Stimulated activated CD4-positive, alpha-beta T cell treated with anti-CD3 and anti-CD28 coated beads, TNF-alpha, amount 100 ng/mL, for 24 hours (primary cell): ENCODE measurements around the gene TULP1.
"Not testable (repeated sequence)": the region's sequence is repeated elsewhere in the genome, so short reads cannot be mapped to it uniquely, and the experiment has no call there.

Source experiments
- DNase-seq, 3 experiments: peaks; one replicate each; pipeline ENCODE4 v3.0.0-alpha.2; 2020; ENCODE audit warnings: low read depth in 3 of 3

TULP1 gene

GRCh38 chr6:35521235-35521634, 8.5 kb upstream of the TULP1 start:
- no peak for DNase-seq

- DNase-seq: no peak
Measured at GRCh38 chr6:35519313-35520015, 6.8 kb upstream of the TULP1 start.

- DNase-seq: no peak
Measured at GRCh38 chr6:35518566-35519312, 6.0 kb upstream of the TULP1 start.

- DNase-seq: not testable (repeated sequence)
Measured at GRCh38 chr6:35517978-35518377, 5.3 kb upstream of the TULP1 start.

- no peak for DNase-seq
Measured at GRCh38 chr6:35516712-35517111, 4.0 kb upstream of the TULP1 start.

GRCh38 chr6:35515939-35516338, 3.2 kb upstream of the TULP1 start:
- not testable (repeated sequence) for DNase-seq

GRCh38 chr6:35514587-35514986, 1.9 kb upstream of the TULP1 start:
- no peak for DNase-seq

GRCh38 chr6:35512006-35512405, 690 bp downstream of the TULP1 start:
- no peak for DNase-seq

GRCh38 chr6:35511562-35511941, 1.1 kb downstream of the TULP1 start:
- no peak for DNase-seq

- DNase-seq: no peak
Measured at GRCh38 chr6:35510916-35511561, 1.7 kb downstream of the TULP1 start.

GRCh38 chr6:35508542-35508941, 4.2 kb downstream of the TULP1 start:
- DNase-seq: no peak

- no peak for DNase-seq
Measured at GRCh38 chr6:35508027-35508426, 4.7 kb downstream of the TULP1 start.

GRCh38 chr6:35507221-35507620, 5.5 kb downstream of the TULP1 start:
- DNase-seq: no peak

GRCh38 chr6:35506536-35506935, 6.2 kb downstream of the TULP1 start:
- DNase-seq: no peak

GRCh38 chr6:35505999-35506412, 6.7 kb downstream of the TULP1 start:
- DNase-seq: no peak

- no peak for DNase-seq
Measured at GRCh38 chr6:35503534-35503933, 9.2 kb downstream of the TULP1 start.

GRCh38 chr6:35501784-35502183, 10.9 kb downstream of the TULP1 start:
- DNase-seq: no peak

- no peak for DNase-seq
Measured at GRCh38 chr6:35500782-35501181, 11.9 kb downstream of the TULP1 start.

GRCh38 chr6:35499372-35499771, 13.3 kb downstream of the TULP1 start:
- DNase-seq: no peak

GRCh38 chr6:35498422-35499067, 14.2 kb downstream of the TULP1 start:
- DNase-seq: no peak

- peak in 1 of 3 experiments; percentile 54 for DNase-seq
Measured at GRCh38 chr6:35497571-35498421, 14.9 kb downstream of the TULP1 start.
